Hepatic stellate cell (primary cell): ENCODE results near the gene FRMD4A.

Source experiments
- DNase-seq: peaks from one replicate; pipeline ENCODE4 v3.0.0; 2011; ENCODE audit warnings: low spot score

FRMD4A gene

DNA sequence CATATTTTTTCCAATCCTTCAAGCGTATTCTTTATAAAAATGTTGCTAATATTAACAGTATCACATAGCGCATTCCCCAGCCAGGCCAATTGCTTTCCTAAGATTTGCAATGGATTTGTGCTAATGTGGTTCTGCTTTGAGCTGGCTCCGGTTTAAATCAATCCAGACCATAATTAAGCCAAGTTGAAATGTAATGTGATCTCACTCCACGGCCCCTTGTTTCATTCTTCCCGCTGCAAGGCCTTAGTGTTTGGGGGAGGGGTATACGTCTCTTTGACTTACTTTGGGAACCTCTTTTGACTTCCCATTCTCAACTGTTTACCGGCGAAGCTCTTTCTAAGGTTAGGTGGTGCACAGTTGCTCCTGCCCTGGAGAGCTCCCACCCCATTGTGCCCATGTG is 657.6 kb downstream of the FRMD4A start:
- DNase-seq = no peak

DNA sequence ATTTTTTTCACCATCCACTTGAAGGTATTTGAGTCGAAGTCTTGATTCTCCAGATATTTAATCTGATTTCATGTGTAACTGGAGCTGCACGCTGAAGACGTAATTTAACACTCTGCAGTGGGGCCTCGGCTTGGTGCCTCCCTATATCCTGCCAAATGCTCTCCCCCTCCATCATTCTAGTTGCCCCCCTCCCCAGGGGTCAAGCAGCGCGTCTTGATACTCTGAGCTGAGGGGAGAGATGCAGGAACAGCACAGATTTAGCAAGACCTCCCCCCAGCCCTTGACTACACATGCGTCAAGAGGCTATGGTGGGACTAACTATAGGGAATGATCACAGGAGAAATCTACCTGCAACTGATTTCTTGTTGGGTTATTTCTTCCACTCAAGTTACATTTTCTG is 658.2 kb downstream of the FRMD4A start:
- DNase-seq = no peak

DNA sequence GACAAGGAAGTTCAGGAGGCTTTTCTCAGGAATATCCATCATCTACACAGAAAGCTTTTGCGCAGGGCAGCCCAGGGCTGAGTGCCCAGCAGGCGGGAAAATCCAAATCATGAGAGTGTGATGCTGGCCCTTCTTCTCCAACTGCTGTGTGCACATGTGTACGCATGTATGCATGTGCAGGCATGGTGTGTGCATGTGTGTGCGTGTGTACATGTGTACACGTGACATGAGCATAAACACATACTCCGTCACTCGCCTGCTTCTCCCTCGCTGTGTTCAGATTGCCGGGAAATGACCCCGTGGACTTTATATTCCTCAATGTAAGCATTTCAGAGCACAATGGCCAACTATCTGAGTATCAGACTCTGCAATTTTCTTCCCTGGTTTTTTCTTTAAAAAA is 658.8 kb downstream of the FRMD4A start:
- no peak for DNase-seq

DNA sequence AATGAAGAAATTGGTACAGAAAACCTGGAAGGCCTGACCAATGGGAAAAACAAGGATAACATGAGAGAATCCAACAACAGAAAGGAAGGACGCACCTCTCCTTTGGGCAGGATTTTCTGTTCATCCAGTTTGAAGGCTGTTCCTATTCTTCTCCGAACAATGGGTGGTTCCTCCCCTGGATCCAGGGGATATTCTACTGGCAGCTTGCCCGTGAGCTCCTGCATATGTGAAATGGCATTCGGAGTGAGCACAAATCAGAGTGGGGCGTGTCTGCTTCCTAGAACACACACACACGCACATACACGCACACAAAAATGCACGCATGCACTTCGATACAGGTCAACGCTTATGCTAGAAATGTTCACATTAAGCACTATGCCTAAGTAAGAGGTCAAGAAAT is 660.4 kb downstream of the FRMD4A start:
- no peak for DNase-seq

DNA sequence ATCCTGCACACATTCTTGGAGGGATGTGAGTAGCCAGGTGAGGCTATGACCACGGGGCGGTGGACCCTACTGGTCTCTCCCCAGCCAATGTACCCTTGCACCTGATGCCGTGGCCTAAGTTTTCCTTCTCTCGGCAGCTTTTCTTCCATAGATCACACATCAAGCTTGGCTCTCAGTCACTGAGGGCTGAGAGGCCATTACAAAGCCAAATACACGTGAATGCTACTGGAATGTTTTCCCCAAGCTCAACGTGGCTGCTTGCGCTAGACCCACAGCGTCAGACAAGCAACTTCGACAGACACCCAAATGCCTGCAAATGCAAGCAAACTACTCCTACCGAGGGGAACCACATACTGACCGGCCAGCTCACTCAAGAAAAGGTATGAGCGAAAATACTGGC is 660.8 kb downstream of the FRMD4A start:
- no peak for DNase-seq

DNA sequence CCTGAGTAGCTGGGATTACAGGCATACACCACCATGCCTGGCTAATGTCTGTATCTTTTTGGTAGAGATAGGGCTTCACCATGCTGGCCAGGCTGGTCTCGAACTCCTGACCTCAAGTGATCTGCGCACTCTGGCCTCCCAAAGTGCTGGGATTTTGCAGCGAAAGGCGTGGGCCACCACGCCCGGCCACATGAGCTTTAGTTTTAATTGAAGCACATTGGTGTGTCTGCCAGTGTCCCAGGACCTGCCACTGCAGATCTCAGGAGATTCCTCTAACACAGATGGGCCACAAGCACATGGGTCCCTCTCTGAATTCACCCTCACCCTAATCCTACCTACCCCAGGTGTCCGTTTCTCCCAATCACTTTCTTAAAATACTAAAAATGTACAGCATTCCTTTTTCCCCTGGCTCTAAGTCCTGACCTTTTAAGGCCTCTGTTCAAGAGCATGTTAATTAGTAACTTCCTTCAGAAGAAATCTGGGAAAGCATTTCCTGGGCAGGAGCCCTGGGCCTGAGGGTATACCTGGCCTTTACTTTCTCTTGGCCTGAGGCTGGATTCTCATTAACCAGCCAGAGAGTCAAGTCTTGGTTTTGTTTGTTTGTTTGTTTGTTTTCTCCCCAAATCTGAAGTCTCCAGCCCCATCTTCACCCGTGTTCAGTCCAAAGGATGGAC is 661.4 kb downstream of the FRMD4A start:
- no peak for DNase-seq

DNA sequence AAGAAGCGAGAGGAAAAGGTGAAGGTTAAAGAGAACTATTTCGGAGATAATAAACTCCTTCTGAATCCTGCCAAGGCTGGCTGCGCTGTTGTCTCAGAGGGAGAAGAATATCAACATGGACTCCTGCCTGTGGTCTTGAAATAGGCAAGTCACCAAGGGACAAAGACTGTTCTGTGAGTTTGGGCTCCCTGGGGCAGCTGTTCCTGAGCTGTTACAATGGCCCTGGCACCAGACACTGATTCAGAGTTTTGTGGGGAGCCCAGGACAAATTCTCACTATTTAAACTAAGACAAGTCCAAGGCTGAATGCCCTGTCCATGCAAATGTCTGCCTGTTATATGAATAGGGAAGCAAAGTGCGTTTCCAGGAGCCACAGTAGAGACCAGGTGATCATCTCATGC is 662.6 kb downstream of the FRMD4A start:
- no peak for DNase-seq

DNA sequence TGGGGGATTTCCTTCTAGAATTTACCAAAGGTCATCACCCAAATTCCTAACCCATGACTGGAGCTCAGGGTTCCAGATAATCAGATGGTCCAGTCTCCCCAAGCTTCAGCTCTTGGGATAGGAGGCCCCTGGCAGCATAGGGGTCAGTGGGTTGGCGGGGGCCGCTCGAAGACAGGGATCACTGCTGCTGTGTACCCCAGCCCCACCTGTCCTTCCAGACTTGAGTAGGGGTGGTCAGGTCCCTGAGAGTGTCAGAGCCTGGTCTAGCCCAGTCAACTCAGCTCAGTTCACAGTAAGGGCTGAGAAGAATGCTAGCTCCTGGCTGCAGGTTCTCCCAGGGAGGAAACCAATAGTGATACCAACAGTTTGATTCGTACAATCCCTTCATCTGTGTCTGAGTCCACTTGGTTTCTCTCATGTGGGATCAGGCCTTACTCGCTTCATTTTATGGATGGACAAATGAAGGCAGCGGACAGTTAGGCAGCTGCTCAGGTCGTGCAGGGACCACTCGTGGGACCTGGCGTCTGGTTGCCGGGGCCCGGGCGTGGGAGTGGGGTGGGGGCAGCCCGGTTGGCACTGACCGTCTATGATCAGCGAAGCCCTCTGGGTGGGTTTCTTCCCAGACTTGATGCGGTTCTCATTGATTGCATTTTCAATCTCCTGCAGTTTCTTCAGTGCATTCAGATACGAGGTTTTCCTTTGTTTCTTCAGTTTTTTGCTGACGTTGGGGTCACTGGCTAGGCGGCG is 665.0 kb downstream of the FRMD4A start:
- DNase-seq = no peak

DNA sequence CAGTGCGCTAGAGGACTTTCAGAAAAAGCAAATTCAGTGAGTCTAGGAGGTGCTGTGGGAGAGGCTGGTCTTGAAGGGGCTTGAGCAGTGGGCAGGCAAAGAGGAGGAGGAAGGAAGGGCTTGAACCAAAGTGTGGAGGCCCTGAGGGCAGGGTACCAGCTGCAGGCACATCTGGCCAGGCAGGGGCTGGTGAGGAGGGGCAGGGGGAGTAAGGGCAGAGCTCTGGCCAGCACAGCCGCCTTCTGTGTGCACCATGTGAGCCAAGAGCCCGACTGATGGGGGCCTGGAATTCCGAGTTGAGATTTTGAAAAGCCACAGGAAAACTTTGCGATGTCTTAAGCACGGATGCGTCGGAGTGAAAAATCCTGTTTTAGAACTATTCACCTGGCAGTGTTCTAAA is 669.5 kb downstream of the FRMD4A start:
- DNase-seq = no peak

DNA sequence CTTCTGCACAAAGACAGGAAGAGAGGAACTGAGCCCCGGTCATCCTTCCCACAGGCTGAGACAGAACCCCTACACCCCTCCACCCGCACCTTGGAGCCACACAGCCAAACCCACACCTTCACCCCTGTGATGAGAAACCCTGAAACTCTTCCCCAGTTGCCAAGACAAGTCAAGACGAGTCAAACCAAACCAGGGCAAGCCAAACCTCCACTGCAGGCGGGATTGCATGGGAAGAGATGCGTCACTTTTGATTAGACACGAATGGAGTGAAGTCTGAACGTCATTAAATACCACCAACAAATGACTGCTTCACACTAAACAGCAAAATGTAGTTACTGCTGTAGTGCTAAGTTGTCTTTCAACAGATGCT is 670.2 kb downstream of the FRMD4A start:
- DNase-seq = peak; percentile 17

DNA sequence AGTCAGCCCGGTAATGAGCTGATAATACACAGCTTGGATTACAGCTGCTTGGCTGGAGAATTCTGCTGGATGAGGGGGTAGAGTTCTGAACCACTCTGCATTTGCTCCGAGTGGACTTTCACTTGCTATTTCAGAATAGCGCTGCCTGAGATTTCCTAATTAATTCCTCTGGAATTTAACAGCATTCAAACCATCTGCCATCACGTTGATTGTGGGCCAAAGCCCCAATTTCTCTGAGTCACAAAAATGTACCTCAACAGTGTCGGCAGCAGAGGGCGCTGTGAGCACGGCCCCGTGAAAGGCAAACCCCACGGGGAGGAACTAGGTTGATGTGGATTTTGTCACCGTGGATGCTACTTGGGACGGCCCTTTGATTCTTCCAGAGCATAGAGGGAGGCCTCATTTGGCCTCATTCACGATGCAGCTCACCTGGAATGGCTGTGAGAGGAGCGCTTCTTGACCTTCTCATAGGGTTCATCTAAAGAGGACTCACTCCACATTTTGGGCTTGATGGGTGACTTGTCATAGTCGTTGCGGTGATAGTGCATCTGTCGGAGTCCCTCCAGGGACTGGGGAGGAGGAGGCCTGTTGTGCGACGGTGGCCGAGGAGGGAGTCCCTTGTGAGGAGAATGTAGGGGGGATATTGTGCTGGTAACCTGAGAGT is 670.7 kb downstream of the FRMD4A start:
- DNase-seq = peak; percentile 78

DNA sequence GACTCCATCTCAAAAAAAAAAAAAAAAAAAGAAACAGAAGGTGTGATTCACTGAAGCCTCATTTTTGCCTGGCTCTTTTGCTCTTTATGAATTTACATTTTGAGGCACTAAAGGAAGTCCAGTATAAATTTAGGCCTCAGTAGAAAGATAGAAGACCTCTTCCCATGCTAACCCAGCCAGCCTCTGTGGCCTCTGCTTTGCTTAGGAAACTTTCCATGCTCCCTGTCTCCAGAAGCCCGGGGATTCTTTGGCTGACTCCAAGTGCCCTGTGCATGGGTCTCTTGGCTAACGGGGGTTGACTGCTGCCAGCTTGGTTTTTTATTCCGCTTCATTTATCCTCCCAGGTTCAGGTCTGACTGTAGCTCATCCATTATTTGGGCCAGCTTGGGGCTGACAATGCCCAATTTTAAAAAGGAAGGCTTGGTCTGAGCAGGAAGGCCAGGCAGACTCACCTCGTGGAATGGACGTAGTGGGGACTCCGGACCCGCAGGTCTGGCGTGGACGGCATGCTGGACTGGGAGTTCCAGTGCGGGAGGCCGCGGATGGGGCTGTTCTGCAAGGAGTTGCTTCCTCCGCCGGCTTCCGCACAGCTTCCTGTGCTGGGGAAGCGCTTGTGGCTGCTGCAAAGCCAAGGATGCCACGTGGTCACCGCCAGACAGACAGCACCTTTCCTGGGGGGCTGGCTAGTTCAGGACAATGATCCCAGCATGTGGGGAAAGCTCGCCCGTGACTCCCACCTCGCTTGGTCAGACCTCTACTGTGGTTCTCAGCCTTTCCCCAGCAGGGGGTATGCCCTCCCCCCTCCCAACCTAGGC is 671.6 kb downstream of the FRMD4A start:
- DNase-seq = no peak

DNA sequence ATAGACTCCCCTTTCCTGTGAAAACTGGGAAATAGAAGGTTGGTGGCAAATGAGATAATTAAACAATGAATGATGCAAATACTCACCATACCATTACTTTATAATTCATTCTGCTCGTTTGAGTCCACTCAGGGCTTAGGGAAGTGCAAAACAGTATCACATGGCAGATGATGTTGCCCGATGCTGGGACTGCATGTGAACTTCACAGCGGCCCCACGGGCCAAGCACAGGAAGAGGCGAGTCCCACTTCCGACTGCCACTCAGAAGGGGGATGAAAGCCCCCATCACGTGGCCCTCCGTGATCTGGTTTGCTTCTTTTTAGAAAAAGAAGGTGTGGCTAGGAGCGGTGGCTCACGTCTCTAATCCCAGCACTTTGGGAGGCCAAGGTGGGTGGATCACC is 672.5 kb downstream of the FRMD4A start:
- no peak for DNase-seq

DNA sequence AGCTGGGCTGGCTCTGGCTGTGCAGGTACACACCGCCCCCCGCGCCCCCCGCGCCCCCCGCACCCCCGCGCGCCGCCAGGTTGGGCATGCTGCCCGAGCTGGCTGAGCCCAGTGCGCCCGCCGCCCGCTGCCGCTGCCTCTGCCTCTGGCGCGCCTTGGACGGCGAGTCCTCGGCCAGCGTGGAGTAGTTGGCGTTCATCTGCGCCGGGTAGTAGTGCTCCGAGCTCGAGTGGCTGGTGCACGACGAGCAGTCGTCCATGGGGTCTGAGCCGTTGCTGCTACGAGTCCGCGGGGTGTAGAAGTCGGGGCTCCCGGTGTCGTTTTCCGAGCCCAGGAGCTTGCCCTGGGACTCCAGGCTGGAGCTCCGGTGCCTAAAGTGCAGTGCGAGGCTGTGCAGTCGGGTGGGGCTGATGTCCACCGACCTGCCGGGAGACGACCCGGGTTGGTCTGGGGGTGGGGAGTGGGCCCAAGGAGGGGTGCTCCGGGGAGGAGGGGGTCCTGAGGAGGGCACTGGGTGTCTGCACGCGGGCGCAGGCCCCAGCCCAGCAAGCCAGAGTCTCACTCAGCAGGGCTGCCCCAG is 673.5 kb downstream of the FRMD4A start:
- DNase-seq = no peak

DNA sequence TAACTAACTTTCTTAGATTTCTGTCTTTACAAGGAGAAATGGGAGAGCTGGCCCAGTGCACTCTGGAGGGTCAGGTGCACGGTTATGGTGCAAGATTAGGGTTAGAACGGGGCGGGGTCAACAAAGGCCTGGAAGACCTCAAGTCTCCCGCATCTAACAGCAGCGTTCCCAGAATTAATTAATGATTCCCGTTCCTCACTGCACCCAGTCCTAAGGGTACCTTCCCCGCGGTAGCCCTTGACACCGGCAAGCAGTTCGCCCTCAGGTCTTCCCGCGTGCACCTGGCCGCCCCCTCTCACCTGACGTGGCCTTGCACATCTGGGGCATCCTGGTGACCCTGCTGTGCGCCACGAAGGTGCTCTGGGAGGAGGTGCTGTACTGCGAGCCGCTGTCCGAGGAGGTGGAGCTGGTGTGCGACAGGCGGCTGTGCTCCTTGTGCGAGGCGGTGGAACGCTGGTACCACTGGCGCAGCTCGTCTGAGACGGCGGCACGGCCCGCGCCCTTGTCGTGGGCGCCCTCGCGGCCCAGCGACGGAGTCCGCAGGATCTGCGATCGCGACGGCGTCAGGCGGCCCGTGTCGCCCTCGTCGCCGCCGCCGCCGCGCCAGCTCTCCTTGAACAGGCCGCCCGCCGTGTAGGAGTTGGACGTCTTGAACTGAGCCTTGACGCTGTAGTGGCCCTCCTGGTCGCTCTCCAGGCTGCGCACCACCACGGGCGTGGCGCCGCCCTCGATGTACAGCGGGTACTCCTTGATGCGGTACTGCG is 674.2 kb downstream of the FRMD4A start:
- no peak for DNase-seq

DNA sequence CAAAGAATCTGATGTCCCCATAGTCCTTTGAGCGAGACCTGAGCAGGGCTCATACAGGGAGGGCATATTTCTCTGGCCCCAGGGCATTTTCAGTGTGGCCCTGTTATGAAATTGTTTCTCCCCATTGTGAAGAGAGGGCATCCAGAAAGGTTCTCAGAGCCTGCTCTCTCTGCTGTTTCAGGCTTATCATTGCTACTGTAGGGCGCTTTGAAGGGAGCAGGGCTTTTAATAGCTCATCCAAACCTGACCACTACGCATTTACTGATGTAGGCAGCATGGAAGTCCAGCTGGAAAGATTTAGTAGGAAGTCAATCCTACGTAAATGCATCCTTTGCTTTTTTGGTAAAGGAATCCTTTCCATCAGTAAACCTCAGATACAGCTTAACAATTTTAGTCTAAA is 675.9 kb downstream of the FRMD4A start:
- DNase-seq = no peak

DNA sequence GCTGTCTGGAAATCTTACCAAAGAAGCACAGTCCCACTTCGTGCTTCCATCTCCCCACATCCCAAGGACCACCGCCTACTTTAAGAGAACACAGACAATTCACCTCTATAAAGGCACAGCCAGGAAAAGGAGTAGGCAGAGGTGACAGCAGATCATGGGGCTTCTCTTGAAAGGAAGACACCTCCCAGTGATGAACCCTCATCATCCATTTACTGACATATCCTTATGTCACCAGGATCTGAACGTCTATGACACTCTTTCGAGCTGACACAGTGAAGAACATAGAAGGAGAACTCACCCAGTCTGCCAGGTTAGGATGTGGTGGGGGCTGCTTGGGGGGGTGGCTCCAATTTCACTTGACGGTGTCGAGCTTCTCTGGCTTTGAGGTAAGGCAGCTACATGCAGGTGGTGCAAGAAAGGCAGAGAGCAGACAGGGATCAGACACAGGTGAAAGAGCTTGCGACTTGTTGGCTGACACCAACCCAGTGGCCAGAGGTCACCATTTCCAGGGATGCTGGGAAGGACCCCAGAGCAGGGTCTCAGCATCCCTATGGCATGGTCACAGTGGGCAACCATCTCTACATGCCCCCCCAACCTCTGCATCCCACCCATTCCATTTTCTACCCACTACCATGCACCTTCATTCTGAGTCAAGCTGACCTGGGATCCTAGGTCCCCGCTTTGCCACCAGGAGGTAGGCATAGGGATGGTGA is 676.5 kb downstream of the FRMD4A start:
- no peak for DNase-seq

DNA sequence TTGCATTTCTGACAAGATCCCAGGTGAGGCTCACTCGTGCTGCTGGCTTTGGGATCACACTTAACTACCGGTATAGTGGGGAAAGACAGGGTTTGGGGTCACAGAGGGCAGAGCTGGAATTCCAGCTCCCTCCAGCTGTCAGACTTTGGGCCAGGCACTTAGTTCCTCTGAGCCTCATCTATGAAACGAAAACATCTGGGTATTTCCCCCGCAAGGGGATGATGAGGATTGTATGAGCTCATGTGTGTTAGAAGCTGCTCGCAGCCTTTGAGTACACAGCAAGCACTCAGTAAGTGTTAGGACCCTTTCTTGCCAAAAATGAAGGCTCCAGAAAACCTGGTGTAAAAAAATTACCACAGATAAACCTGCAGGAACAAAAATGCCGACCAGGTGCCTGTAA is 677.9 kb downstream of the FRMD4A start:
- DNase-seq = no peak

DNA sequence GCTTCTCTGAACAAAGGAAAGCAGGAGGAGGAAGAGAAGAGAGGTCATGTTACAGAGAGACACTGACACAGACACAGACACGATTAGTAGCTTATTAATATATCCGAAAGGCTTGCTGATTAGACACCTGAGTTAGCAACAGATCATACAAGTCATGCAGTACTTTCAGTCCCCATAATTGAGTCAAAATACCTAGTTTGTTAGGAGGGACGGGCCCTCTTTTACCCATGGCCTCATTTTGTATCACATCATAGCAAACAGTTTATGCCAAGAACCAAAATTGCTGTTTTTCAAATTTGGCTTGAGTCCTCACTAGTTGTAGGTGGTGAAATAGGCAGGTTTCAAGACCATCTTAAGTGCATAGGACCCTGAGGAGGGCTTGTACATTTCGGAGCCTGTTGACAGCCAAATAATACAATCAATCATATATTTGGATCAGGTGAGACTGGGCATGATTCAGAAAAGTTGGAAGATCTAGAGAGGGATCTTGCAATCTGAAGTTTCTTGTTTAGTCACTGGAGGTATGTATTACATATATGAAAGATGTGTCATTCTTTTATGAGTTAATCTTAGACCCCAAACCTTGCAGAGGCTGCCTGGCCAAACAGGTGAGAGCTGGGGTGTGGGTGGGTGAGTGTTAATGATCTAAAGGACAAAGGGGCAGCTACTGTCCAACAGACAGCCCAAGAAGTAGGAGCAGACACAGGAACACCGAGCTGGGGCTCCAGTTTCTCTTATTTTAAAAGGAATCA is 678.6 kb downstream of the FRMD4A start:
- DNase-seq = no peak

DNA sequence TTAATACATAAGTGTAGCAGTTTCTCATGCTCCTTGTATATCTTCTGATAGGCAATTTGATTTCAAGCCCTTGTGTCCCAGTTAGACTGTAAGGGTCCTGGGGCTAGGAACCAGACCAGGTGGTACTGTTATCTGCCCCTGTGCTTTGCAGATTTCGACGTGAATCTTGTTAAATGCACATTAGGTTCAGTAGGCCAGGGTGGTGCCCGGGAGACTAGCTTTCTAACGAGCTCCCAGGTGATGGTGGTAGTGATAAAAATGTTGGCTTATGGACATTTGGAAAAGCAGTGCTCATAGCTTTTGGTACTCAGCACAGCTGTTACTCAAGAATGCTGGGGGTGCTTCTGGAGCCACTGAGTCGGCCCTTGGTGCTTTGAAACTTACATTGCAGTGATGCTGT is 679.8 kb downstream of the FRMD4A start:
- no peak for DNase-seq
